OCI-LY1 (cell line): ENCODE results near the gene IGFBP2.

Experiments used
- EZH2 ChIP-seq: fragments of 200-600 bp; sonication (generic), shearing (Covaris generic); IDR thresholded peaks from 2 replicates; pipeline ENCODE4 v1.8.0; 2017; ENCODE audit warnings: borderline replicate concordance, mixed run types, mild to moderate bottlenecking, antibody characterized with exemption, low read length, moderate library complexity, mixed read lengths
- TF ChIP-seq, protein P1 (sequence below): fragments of 200-600 bp; sonication (generic), shearing (Covaris generic); IDR thresholded peaks from 2 replicates; pipeline ENCODE4 v1.5.1; 2017; ENCODE audit warnings: mild to moderate bottlenecking, antibody characterized with exemption, low read length, moderate library complexity, mixed read lengths

DNA sequence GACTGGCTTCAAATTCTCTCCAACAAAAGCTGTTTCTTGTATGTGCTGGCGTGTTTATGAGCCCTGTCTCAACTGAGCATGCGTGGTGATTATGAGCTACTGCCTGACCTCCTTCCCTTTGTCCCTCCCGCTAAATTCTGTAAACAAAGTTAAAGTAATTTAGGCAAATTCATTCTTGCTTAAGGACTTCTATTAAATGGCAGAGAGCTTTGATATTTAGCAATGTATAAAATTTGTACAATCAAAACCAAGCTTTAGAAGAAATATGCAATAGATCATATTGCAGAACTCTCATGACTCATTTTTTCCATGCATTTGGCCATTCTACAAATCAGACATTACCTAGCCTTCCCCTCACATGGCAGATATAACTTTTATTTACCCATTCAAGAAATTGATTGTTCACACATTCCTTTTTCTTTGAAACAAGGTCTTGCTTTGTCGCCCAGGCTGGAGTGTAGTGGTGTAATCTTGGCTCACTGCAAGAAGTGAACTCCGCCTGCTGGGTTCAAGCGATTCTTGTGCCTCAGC lies 18.2 kb downstream of the IGFBP2 start:
- TF ChIP-seq, protein P1, sequence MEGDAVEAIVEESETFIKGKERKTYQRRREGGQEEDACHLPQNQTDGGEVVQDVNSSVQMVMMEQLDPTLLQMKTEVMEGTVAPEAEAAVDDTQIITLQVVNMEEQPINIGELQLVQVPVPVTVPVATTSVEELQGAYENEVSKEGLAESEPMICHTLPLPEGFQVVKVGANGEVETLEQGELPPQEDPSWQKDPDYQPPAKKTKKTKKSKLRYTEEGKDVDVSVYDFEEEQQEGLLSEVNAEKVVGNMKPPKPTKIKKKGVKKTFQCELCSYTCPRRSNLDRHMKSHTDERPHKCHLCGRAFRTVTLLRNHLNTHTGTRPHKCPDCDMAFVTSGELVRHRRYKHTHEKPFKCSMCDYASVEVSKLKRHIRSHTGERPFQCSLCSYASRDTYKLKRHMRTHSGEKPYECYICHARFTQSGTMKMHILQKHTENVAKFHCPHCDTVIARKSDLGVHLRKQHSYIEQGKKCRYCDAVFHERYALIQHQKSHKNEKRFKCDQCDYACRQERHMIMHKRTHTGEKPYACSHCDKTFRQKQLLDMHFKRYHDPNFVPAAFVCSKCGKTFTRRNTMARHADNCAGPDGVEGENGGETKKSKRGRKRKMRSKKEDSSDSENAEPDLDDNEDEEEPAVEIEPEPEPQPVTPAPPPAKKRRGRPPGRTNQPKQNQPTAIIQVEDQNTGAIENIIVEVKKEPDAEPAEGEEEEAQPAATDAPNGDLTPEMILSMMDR: no peak
- TF ChIP-seq EZH2: no peak
